Measurements from ENCODE around the gene SDK1.
A peak's percentile ranks its signal among the peaks of the same experiment; 100 is the strongest.
"Not testable (repeated sequence)": the region's sequence is repeated elsewhere in the genome, so short reads cannot be mapped to it uniquely, and the experiment has no call there.

The SDK1 gene

GRCh38 chr7:3912291-3912690, 611.2 kb downstream of the SDK1 start:
- no peak for DNase-seq (ENCODE audit: low read depth)
- H3K4me3 ChIP-seq (ENCODE audit: low read depth, low read length) = no peak overlapping the region

DNA sequence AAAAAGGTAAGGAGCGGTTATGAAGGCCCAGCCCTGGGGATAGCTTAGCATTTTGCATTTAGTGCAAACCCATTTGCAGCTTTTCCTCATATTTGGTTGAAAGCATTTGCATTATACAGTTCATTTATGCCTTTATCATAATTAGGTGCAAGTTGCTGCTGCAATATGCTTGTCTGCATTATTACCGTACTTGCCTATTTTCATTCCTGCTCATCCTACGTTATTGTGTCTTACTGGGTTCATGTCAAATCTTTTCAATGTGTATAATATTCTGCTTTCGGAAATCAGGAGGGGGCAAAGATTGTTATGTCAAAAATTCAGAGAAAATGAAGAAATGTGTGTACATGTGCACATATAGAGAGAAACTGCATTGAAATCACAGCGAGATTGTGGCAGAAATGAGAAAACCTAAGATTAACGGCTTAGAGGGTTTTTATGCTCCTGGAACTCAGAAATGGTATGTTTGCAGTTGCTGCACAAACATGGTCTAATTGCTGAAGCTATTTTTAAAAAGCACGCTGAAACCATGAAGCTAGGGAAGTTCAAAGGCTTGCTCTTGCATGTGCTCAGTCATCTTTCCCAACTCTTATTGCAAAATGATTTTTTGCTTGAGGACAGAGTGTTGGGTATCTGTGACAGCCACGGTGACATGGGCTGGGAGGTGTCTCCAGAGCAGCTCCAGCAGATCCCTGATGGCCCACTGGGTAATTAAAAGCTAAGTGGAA, 613.2 kb downstream of the SDK1 start:
- no peak for DNase-seq (ENCODE audit: low read depth)
- H3K4me3 ChIP-seq (ENCODE audit: low read depth, low read length) = no peak overlapping the region

- no peak for DNase-seq (ENCODE audit: low read depth)
- H3K4me3 ChIP-seq (ENCODE audit: low read depth, low read length) = no peak overlapping the region
Observed at GRCh38 chr7:3915337-3915878, 614.4 kb downstream of the SDK1 start.

- DNase-seq (ENCODE audit: low read depth) = peak; percentile 14
- no peak overlapping the region for H3K4me3 ChIP-seq (ENCODE audit: low read depth, low read length)
Observed at GRCh38 chr7:3916146-3916545, 615.1 kb downstream of the SDK1 start.

GRCh38 chr7:3917436-3917835, 616.4 kb downstream of the SDK1 start:
- no peak overlapping the region for H3K4me3 ChIP-seq (ENCODE audit: low read depth, low read length)
- no peak for DNase-seq (ENCODE audit: low read depth)

DNA sequence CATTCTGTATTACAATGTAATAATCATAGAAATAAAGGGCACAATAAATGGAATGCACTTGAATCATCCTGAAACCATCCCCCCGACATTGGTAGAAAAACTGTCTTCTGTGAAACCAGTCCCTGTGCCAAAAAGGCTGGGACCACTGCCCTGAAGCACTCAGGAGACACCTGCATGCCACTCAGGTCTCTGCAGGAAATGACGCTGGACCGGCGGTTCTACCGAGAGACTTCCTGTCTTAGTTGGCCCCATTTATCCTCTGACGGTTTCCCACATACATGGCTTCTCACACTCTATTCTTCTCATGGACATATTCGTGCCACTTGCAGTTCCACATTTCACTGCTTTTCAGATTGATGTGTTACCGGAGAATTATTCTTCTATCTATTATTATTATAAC, 617.5 kb downstream of the SDK1 start:
- H3K4me3 ChIP-seq (ENCODE audit: low read depth, low read length) = no peak overlapping the region
- DNase-seq (ENCODE audit: low read depth) = no peak

GRCh38 chr7:3922175-3922635, 621.2 kb downstream of the SDK1 start:
- peak; percentile 77 for DNase-seq (ENCODE audit: low read depth)
- no peak overlapping the region for H3K4me3 ChIP-seq (ENCODE audit: low read depth, low read length)

DNA sequence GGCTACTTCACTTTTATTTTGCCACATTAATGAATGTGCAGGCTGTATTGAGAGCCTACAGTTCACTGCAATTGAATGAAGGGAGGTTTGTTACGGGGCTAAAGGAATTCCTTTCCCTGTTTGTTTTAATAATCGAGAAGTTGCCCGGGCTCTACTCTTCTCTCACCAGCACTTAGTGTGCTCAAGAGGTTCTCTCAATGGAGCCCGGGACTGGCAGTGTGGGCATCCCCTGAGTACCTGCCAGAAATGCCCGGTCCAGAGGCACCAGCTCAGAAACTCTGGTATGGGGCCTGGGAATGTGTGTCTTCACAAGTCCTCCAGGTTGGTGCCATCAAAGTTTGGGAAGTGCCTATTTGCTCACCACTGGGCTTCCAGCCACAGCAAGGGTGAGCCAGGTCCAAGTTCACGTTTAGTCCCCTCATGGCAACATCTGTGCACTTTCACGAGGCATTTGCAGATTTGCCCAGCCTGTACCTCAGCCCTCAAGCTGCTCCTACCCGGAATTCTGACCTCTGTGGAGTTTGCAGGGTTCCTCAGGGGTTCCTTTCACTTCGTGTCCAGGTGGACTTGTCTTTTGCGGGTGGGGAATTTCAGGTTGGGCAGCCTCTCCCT, 622.4 kb downstream of the SDK1 start:
- no peak overlapping the region for H3K4me3 ChIP-seq (ENCODE audit: low read depth, low read length)
- no peak for DNase-seq (ENCODE audit: low read depth)

DNA sequence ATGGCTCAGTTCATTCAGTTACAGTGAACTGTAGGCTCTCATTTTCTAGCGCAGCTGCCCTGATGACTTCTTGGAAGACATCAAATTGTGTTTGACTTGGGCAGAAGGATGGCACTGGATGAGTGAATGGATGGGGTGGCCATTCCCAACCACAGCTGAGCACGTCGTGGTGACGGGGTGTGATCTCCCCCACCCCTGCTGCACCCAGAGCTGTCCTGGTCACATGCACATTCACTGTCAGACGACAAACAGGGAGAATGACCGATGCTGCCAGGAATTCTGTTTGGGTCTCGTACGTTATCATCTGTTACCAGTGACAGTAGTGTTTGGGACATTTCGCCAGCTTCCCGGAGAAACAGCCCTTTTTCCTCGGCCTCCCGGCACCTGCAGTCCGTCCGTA, 623.2 kb downstream of the SDK1 start:
- DNase-seq (ENCODE audit: low read depth) = no peak
- H3K4me3 ChIP-seq (ENCODE audit: low read depth, low read length) = no peak overlapping the region

- DNase-seq (ENCODE audit: low read depth) = peak; percentile 30
- H3K4me3 ChIP-seq (ENCODE audit: low read depth, low read length) = no peak overlapping the region
Observed at GRCh38 chr7:3927446-3928110, 626.5 kb downstream of the SDK1 start.

DNA sequence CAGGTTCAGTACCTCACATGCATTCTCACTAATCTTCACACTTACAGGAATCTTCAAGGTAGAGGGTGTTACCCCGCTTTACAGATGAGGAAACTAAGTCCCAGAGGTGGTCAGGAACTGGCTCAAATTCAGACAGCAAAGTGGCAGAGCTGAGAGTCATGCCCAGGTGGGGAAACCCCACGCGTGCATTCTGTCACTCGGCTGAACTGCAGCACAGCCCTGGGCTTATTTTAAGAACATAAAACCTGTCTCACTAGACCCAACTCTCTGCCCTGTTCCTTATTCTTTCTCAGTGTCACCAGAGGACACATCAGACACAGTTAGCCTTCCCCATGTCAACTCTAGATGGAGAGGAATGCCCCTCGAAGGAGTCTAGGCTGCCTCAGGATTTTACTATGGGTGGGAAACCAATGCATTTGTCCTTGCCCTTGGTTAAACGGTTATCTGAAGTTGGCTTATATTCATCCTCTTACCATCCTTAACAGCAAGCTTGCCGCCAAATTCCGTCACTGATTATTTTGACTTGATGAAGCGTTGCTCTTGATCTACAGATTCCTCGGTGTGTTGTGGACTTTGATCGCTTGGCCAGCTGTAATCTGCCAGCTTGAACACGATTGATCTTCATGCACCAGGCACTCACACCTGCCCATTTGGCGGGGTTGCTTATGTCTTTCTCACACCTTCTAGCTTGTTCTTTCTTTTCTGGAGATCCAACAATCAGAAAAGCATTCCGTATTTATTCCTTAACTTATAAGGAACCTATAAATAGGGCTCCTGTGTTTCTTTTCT, 627.9 kb downstream of the SDK1 start:
- DNase-seq (ENCODE audit: low read depth) = no peak
- no peak overlapping the region for H3K4me3 ChIP-seq (ENCODE audit: low read depth, low read length)

- no peak for DNase-seq (ENCODE audit: low read depth)
- no peak overlapping the region for H3K4me3 ChIP-seq (ENCODE audit: low read depth, low read length)
Observed at GRCh38 chr7:3931843-3932242, 630.8 kb downstream of the SDK1 start.

GRCh38 chr7:3937146-3937545, 636.1 kb downstream of the SDK1 start:
- DNase-seq (ENCODE audit: low read depth) = no peak
- H3K4me3 ChIP-seq (ENCODE audit: low read depth, low read length) = no peak overlapping the region

DNA sequence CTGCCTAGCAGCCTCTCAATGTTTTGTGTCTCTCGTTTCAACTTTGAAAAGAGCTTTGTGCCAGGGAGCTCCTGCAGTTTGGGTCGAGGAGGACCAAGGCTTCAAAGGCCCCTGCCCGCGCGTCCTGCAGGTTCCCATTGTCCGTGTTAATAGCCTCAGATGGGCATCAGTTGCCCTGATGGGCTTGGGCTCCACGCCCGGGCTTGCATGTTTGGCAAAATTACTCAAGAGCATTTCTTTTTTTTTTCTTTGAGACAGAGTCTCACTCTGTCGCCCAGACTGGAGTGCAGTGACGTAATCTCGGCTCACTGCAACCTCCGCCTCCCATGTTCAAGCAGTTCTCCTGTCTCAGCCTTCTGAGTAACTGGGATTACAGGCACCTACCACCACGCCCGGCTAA, 636.6 kb downstream of the SDK1 start:
- no peak overlapping the region for H3K4me3 ChIP-seq (ENCODE audit: low read depth, low read length)

GRCh38 chr7:3941706-3942105, 640.7 kb downstream of the SDK1 start:
- H3K4me3 ChIP-seq (ENCODE audit: low read depth, low read length); DNase-seq (ENCODE audit: low read depth): not testable (repeated sequence)

More for the DNA sequence above, 636.6 kb downstream of the SDK1 start:
- DNase-seq (ENCODE audit: low read depth) = no peak

DNA sequence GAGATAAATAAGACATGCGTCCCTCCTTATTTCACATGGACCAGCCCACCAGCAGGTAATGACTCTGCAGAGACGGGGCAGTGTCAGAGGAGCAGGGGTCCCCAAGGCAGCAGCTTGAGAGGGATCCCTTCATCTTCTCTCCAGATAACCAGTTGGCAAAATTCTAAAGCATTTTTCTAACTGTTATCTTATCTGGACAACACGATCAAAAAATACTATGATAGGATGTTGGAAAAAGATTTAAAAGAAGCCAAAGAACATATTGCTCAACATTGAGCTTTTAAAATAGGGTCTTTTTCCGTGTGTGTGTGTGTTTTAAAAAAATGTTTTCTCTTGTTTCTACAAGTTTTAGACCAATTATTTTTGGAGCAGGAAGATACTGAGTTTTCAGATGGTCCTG, 641.2 kb downstream of the SDK1 start:
- no peak overlapping the region for H3K4me3 ChIP-seq (ENCODE audit: low read depth, low read length)

GRCh38 chr7:3942816-3943745, 642.0 kb downstream of the SDK1 start:
- no peak for DNase-seq (ENCODE audit: low read depth)

More for the DNA sequence above, 641.2 kb downstream of the SDK1 start:
- DNase-seq (ENCODE audit: low read depth) = no peak

DNA sequence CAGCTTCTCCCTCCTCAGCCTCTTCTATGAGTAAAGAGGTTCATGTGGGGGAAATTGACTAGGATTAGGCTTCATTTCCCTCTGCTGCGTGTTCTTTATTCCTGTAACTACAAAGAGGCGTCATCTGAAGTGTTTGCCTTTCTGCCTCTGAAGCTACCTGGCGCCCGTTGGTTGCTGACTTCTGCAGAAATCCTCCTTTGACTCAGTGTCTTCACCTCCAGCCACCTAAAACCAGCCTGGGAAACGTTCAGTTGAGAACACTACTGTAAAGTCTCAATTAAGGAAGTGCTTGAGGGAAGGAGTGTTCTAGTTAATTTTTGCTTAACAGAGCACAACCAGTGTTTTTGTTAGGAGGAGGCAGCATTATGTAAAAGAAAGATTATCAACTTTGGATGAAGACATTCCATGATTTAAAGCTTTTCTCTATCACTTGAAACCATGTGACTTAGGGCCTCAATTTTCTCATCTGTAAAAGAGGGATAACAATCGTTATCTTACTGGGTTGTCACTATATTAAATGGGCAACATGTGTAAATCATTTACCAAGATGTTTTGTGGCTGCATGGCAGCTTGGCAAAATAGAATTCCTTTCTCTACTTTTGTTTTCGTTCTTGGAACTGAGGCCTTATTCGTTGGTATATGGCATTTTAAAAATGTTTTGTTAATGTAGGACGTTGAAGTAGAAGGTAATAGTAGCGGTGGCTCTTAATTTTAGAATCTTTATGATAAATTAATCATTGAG, 642.9 kb downstream of the SDK1 start:
- H3K4me3 ChIP-seq (ENCODE audit: low read depth, low read length) = no peak overlapping the region
- no peak for DNase-seq (ENCODE audit: low read depth)

More at GRCh38 chr7:3942816-3943745, 642.0 kb downstream of the SDK1 start:
- no peak overlapping the region for H3K4me3 ChIP-seq (ENCODE audit: low read depth, low read length)

Measured in skeletal muscle cell (primary cell).